HepG2 (cell line): ENCODE results near the gene CRYGS.

Experiments used
- EP300 ChIP-seq, 3 experiments: sonication (generic) in 1 of 3; formaldehyde crosslinking in 1 of 3; IDR thresholded peaks; 2 replicates each; pipeline versions ENCODE4 v1.5.1 to v1.6.1; 2011 to 2020; ENCODE audit warnings: low read depth in 2 of 3, low read length in 2 of 3, borderline replicate concordance in 1 of 3, improper control_type of control experiment in 1 of 3, mild to moderate bottlenecking in 1 of 3, missing genetic modification reagents in 1 of 3, moderate library complexity in 1 of 3
- MAX ChIP-seq: IDR thresholded peaks from 2 replicates; pipeline ENCODE4 v1.6.1; 2012; ENCODE audit warnings: inconsistent platforms
- SNRNP70 ChIP-seq: fragments of 200-400 bp; formaldehyde crosslinking; IDR thresholded peaks from 2 replicates; pipeline ENCODE4 v1.6.1; 2017; ENCODE audit warnings: mild to moderate bottlenecking, low read depth, low read length, moderate library complexity

DNA sequence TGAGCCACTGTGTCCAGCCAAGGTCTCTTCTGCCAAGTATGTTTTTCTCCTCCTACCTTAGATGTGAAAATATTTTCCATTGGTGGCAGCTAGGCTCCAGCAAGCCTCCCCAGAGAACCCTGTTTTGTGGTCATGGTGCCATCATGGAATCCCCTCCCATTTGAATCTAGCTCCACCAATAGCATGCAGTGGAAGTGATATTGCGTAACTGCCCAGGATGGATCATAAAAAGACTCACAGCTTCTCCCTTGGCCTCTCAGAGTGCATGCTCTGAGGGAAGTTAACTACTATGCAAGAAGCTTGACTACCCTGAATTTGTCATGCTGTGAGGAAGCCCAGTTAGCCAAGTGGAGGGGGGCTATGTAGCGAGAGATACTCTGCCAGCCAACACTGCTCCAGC lies 27.5 kb downstream of the CRYGS start:
- no peak for TF ChIP-seq MAX
- TF ChIP-seq EP300 (IDR thresholded peaks at IDR 0.05; ENCODE audit: low read depth in 2 of 2, low read length in 2 of 2): no peak
- no peak for TF ChIP-seq EP300 (CRISPR knock-in tag; IDR thresholded peaks at IDR 0.05; ENCODE audit: borderline replicate concordance)
- no peak for TF ChIP-seq SNRNP70
